Esophagus (tissue), 2 donors: Measurements from ENCODE around the gene GP9. TPM values are rescaled to one million over a fixed set of nuclear protein-coding genes. Genes with fewer than 3 reads are reported as not detected.
"Not testable (repeated sequence)": the region's sequence is repeated elsewhere in the genome, so short reads cannot be mapped to it uniquely, and the experiment has no call there.

Experiments
- H3K27ac ChIP-seq, 2 donors: one replicate each; pipeline ENCODE4 v1.5.1; 2013; ENCODE audit warnings: low read depth in 2 of 2, mild to moderate bottlenecking in 2 of 2, inconsistent platforms in 1 of 2, low read length in 1 of 2, moderate library complexity in 1 of 2
- H3K27me3 ChIP-seq, 2 donors: one replicate each; pipeline ENCODE4 v1.6.1; 2013; ENCODE audit warnings: low read length in 2 of 2, control low read depth in 1 of 2, mild to moderate bottlenecking in 1 of 2; ENCODE audit not compliant: insufficient read depth in 2 of 2, control insufficient read depth in 1 of 2
- H3K36me3 ChIP-seq, 2 donors: one replicate each; pipeline ENCODE4 v1.6.1; 2013; ENCODE audit warnings: low read length in 1 of 2; ENCODE audit not compliant: control insufficient read depth in 2 of 2, insufficient read depth in 2 of 2
- H3K4me1 ChIP-seq, 2 donors: one replicate each; pipeline ENCODE4 v1.6.1; 2013; ENCODE audit warnings: low read length in 1 of 2; ENCODE audit not compliant: control insufficient read depth in 2 of 2, insufficient read depth in 2 of 2
- H3K4me3 ChIP-seq, 2 donors: one replicate each; pipeline ENCODE4 v1.5.1; 2013; ENCODE audit warnings: low read length in 2 of 2, mild to moderate bottlenecking in 2 of 2, low read depth in 1 of 2, moderate library complexity in 1 of 2
- H3K9me3 ChIP-seq, 2 donors: one replicate each; pipeline ENCODE4 v1.6.1; 2013; ENCODE audit warnings: mild to moderate bottlenecking in 2 of 2, low read depth in 1 of 2, low read length in 1 of 2, moderate library complexity in 1 of 2; ENCODE audit not compliant: control insufficient read depth in 2 of 2, insufficient read depth in 1 of 2
- WGBS, 2 donors: extraction: QIAGEN DNeasy Blood & Tissue Kit; methylation state at CpG; one replicate each; pipeline ENCODE4 v1.1.7; 2013; 5-methylcytosine and 5-hydroxymethylcytosine counted together
- polyA plus RNA-seq, 2 donors: library from polyadenylated mRNA; stranded (reverse); fragments of 200-250 nt; gene quantifications; one replicate each; pipeline ENCODE4 v1.2.3, GENCODE V29; 2013
- donor health status: healthy with polysubstance abuse.
- donor health status: Bipolar disorder and iron deficiency.

Gene GP9
- polyA plus RNA-seq, 2 donors = not detected

DNA sequence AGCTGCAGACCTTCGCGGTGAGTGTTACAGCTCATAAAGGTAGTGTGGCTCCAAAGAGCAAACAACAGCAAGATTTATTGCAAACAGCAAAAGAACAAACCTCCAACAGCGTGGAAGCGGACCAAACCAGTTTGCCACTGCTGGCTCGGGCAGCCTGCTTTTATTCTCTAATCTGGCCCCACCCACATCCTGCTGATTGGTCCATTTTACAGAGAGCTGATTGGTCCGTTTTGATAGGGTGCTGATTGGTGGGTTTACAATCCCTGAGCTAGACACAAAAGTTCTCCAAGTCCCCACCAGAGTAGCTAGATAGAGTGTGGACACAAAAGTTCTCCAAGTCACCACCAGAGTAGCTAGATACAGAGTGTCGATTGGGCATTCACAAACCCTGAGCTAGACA is 7.1 kb downstream of the GP9 start:
- 74 to 84% methylated on average over 7 of the region's 7 CpGs for WGBS, 2 donors
- not testable (repeated sequence) for H3K9me3 ChIP-seq, H3K4me1 ChIP-seq, H3K36me3 ChIP-seq, H3K27ac ChIP-seq, H3K27me3 ChIP-seq, H3K4me3 ChIP-seq

GRCh38 chr3:129068291-129068886 is 7.8 kb downstream of the GP9 start:
- 15% methylated on average over 43 to 44 of the region's 44 CpGs for WGBS, 2 donors
- Histone ChIP-seq H3K4me3 (peak overlapping the region; percentile 12 to 27), H3K36me3 (no peaks in the 10 kb centered on the region), H3K27ac (no peak overlapping the region), H3K27me3 (no peaks in the 10 kb centered on the region), H3K9me3 (no peaks in the 10 kb centered on the region), H3K4me1 (peaks cover 2 to 3% of the 10 kb centered on the region in 2 donors)

- H3K27ac ChIP-seq, H3K4me1 ChIP-seq, H3K36me3 ChIP-seq, H3K27me3 ChIP-seq, H3K9me3 ChIP-seq, H3K4me3 ChIP-seq: not testable (repeated sequence)
- 85 to 87% methylated on average over 13 of the region's 13 CpGs for WGBS, 2 donors
These were observed 8.9 kb downstream of the GP9 start for GRCh38 chr3:129069313-129070085.

GRCh38 chr3:129070086-129070885 is 9.7 kb downstream of the GP9 start:
- no peaks in the 10 kb centered on the region for H3K27me3 ChIP-seq
- H3K27ac ChIP-seq = no peak overlapping the region
- no peaks in the 10 kb centered on the region for H3K36me3 ChIP-seq
- no peaks in the 10 kb centered on the region for H3K9me3 ChIP-seq
- H3K4me3 ChIP-seq = no peak overlapping the region
- WGBS, 2 donors = 82 to 83% methylated on average over 8 of the region's 8 CpGs
- H3K4me1 ChIP-seq = no peaks in the 10 kb centered on the region

GRCh38 chr3:129077222-129077621 is 16.6 kb downstream of the GP9 start:
- Histone ChIP-seq H3K9me3 (no peaks in the 10 kb centered on the region), H3K27ac (no peak overlapping the region), H3K4me1 (no peaks in the 10 kb centered on the region), H3K4me3 (no peak overlapping the region), H3K27me3 (no peaks in the 10 kb centered on the region), H3K36me3 (no peaks in the 10 kb centered on the region)
- 64 to 67% methylated on average over 7 of the region's 7 CpGs for WGBS, 2 donors

GRCh38 chr3:129078510-129078909 is 17.9 kb downstream of the GP9 start:
- H3K36me3 ChIP-seq = no peaks in the 10 kb centered on the region
- H3K27me3 ChIP-seq = no peaks in the 10 kb centered on the region
- 76 to 85% methylated on average over 8 of the region's 8 CpGs for WGBS, 2 donors
- H3K4me1 ChIP-seq = no peaks in the 10 kb centered on the region
- H3K4me3 ChIP-seq = no peak overlapping the region
- H3K9me3 ChIP-seq = no peaks in the 10 kb centered on the region
- H3K27ac ChIP-seq = no peak overlapping the region

GRCh38 chr3:129081503-129081902 is 20.9 kb downstream of the GP9 start:
- Histone ChIP-seq H3K9me3 (no peaks in the 10 kb centered on the region), H3K27ac (no peak overlapping the region), H3K4me1 (no peaks in the 10 kb centered on the region), H3K36me3 (no peaks in the 10 kb centered on the region), H3K4me3 (no peak overlapping the region), H3K27me3 (no peaks in the 10 kb centered on the region)
- 70 to 71% methylated on average over 8 of the region's 8 CpGs for WGBS, 2 donors

GRCh38 chr3:129082026-129082425 is 21.4 kb downstream of the GP9 start:
- no peaks in the 10 kb centered on the region for H3K9me3 ChIP-seq
- no peak overlapping the region for H3K27ac ChIP-seq
- no peaks in the 10 kb centered on the region for H3K27me3 ChIP-seq
- no peaks in the 10 kb centered on the region for H3K36me3 ChIP-seq
- 77 to 79% methylated on average over 9 of the region's 9 CpGs for WGBS, 2 donors
- no peak overlapping the region for H3K4me3 ChIP-seq
- H3K4me1 ChIP-seq = peaks cover under 1 to 3% of the 10 kb centered on the region in 2 donors

DNA sequence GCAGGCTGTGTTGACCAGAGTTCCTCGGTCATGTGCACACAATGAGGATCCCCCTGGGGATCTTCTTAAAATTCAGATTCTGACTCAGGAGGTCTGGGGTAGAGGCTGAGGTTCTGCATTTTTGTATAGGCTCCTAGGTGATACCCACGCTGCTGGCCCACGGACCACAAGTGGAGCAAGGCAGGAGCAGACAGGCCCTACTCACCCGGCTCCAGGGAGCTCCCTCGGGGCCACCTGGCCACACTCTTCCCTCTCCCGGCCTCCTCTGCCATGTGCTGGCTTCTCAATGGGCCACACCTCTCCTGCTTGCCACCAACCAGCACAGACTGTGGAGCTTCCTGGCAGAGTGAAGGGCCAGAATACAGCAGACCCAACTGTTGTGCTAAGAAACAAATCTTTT is 23.9 kb downstream of the GP9 start:
- 67 to 83% methylated on average over 6 of the region's 6 CpGs for WGBS, 2 donors
- Histone ChIP-seq H3K9me3 (no peaks in the 10 kb centered on the region), H3K4me1 (peaks cover 4 to 6% of the 10 kb centered on the region in 2 donors), H3K27ac (no peak overlapping the region), H3K4me3 (no peak overlapping the region), H3K36me3 (no peaks in the 10 kb centered on the region), H3K27me3 (no peaks in the 10 kb centered on the region)
